Measurements from ENCODE around the gene CRYBG1. TPM values are rescaled to one million over a fixed set of nuclear protein-coding genes. Genes with fewer than 3 reads are reported as not detected.
A peak's percentile ranks its signal among the peaks of the same experiment; 100 is the strongest.

CRYBG1 gene
- total RNA-seq, 3 donors from 2014 or later = 26.6 to 93.0 (median 86.4) TPM

GRCh38 chr6:106490436-106490835 lies 129.9 kb downstream of the CRYBG1 start:
- ATAC-seq (no peak), DNase-seq (no peak)
- no peaks in the 10 kb centered on the region for H3K36me3 ChIP-seq (ENCODE audit: low read depth)
- H3K4me3 ChIP-seq = no peak overlapping the region
- H3K4me1 ChIP-seq (ENCODE audit: low read depth) = no peaks in the 10 kb centered on the region
- no peak for TF ChIP-seq CTCF (IDR thresholded peaks at IDR 0.05)
- H3K9me3 ChIP-seq = no peaks in the 10 kb centered on the region
- intact Hi-C loops (cut with DNase I, micrococcal nuclease) = no loop called here

GRCh38 chr6:106490974-106491373 lies 130.5 kb downstream of the CRYBG1 start:
- H3K4me1 ChIP-seq (ENCODE audit: low read depth) = no peaks in the 10 kb centered on the region
- no peaks in the 10 kb centered on the region for H3K9me3 ChIP-seq
- TF ChIP-seq CTCF (IDR thresholded peaks at IDR 0.05) = no peak
- DNase-seq (no peak), ATAC-seq (no peak)
- no peak overlapping the region for H3K4me3 ChIP-seq
- H3K36me3 ChIP-seq (ENCODE audit: low read depth) = no peaks in the 10 kb centered on the region
- intact Hi-C loops (cut with DNase I, micrococcal nuclease) = no loop called here

- Histone ChIP-seq H3K4me3 (no peak overlapping the region), H3K36me3 (ENCODE audit: low read depth) (no peaks in the 10 kb centered on the region), H3K9me3 (no peaks in the 10 kb centered on the region), H3K4me1 (ENCODE audit: low read depth) (no peaks in the 10 kb centered on the region)
- no peak for DNase-seq
- intact Hi-C loops (cut with DNase I, micrococcal nuclease) = no loop called here
- peak; percentile 53 for ATAC-seq
- no peak for TF ChIP-seq CTCF (IDR thresholded peaks at IDR 0.05)
These were observed 134.5 kb downstream of the CRYBG1 start for GRCh38 chr6:106495014-106495413.

GRCh38 chr6:106496823-106497222 lies 136.3 kb downstream of the CRYBG1 start:
- H3K9me3 ChIP-seq = no peaks in the 10 kb centered on the region
- no peak for DNase-seq
- no peak overlapping the region for H3K4me3 ChIP-seq
- no peak for ATAC-seq
- intact Hi-C loops (cut with DNase I, micrococcal nuclease) = no loop called here
- TF ChIP-seq CTCF (IDR thresholded peaks at IDR 0.05) = no peak
- no peaks in the 10 kb centered on the region for H3K36me3 ChIP-seq (ENCODE audit: low read depth)
- H3K4me1 ChIP-seq (ENCODE audit: low read depth) = no peaks in the 10 kb centered on the region

GRCh38 chr6:106501960-106502371 lies 141.4 kb downstream of the CRYBG1 start:
- Histone ChIP-seq H3K36me3 (ENCODE audit: low read depth) (no peaks in the 10 kb centered on the region), H3K4me3 (no peak overlapping the region), H3K9me3 (no peaks in the 10 kb centered on the region), H3K4me1 (ENCODE audit: low read depth) (no peaks in the 10 kb centered on the region)
- TF ChIP-seq CTCF (IDR thresholded peaks at IDR 0.05) = no peak
- intact Hi-C loops (cut with DNase I, micrococcal nuclease) = no loop called here
- ATAC-seq (no peak), DNase-seq (no peak)

- Histone ChIP-seq H3K4me3 (no peak overlapping the region), H3K36me3 (ENCODE audit: low read depth) (no peaks in the 10 kb centered on the region), H3K4me1 (ENCODE audit: low read depth) (no peaks in the 10 kb centered on the region), H3K9me3 (no peaks in the 10 kb centered on the region)
- intact Hi-C loops (cut with DNase I, micrococcal nuclease) = no loop called here
- peak; percentile 77 for ATAC-seq
- no peak for DNase-seq
- no peak for TF ChIP-seq CTCF (IDR thresholded peaks at IDR 0.05)
These were observed 142.0 kb downstream of the CRYBG1 start for GRCh38 chr6:106502559-106502958.

Data from mucosa of descending colon (tissue), 3 donors.